HG03108 (cell line): Measurements from ENCODE around the gene CRTC2.
A peak's percentile ranks its signal among the peaks of the same experiment; 100 is the strongest.

Experiments used
- ATAC-seq: cut with Tn5 transposase; IDR thresholded peaks from one replicate; pipeline ENCODE4 v1.9.1; 2021; ENCODE audit warnings: moderate library complexity; ENCODE audit not compliant: unreplicated experiment

CRTC2 gene

GRCh38 chr1:153973525-153973924, 15.1 kb upstream of the CRTC2 start:
- ATAC-seq = no peak

DNA sequence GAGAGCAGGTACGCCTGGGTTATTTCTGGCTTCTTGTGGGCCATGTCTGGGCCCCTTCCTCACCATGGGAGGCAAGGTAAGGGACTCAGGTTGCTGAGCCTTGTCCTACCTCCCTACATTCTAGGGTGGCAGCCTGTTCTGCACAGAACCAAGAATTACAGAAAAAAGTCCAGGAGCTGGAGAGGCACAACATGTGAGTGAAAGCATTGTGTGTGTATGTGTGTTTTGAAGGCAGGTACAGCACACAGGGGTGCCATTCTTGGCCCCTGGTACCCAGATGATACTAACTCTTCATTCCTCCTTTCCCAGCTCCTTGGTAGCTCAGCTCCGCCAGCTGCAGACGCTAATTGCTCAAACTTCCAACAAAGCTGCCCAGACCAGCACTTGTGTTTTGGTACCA, 14.7 kb upstream of the CRTC2 start:
- ATAC-seq = no peak

DNA sequence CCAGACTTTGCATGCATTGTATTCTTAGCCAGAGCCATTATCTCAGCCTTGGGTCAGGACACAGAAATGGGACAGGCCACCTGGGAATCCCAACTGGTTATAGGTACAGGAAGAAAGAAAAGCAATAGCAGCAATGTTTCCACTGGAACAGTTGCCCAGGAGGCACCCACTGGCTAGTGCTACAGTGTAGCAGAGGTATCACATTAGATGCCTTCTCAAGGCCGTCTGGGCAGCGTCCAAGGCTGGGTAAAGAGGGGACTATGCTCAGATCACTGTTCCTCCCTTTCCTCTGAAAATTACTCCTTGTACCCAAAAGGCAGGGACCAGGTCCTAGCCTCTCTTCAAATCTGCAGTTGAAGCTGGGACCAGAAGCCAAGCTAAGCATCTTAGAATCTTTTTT, 11.9 kb upstream of the CRTC2 start:
- no peak for ATAC-seq

DNA sequence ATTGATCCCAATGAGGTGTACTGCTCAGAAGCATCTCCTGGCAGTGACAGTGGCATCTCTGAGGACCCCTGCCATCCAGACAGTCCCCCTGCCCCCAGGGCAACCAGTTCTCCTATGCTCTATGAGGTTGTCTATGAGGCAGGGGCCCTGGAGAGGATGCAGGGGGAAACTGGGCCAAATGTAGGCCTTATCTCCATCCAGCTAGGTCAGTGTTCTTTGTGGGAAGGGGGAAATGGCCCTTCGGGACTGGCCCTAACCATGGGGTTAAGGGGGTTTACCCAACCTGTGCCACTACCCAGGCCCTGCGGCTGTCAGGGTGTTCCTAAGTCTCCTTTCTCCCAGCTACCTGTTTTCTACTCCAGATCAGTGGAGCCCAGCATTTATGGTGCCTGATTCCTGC, 10.6 kb upstream of the CRTC2 start:
- no peak for ATAC-seq

DNA sequence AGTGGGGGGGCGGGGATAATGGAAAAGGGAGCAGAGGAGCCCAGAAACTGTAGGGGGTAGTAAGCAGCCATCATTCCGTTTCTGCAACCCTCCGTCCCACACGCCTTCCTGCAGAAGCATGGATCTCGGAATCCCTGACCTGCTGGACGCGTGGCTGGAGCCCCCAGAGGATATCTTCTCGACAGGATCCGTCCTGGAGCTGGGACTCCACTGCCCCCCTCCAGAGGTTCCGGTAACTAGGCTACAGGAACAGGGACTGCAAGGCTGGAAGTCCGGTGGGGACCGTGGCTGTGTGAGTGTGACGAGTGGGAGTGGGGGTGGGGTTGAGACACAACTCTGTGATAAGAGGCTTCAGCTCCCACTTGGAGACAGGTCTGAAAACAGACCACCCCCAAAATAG, 10.0 kb upstream of the CRTC2 start:
- no peak for ATAC-seq

DNA sequence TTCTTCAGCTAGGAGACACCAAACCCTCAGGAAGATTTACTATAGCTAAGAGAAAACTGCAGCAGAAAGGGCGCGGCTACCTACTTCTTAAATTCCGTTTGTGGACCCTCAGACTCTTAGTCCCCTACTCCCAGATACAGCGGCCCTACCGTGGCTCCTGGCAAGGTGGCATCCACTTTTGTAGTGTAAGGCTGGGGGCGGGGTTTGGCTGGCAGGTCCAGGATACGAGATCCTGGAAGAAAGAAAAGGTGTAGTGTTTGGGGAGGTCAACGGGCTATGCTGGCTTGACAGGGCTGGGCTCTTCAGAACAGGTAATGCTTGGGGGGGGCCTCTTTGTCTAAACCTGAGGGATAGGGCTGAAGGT, 9.6 kb upstream of the CRTC2 start:
- ATAC-seq = no peak

GRCh38 chr1:153967107-153967999, 8.9 kb upstream of the CRTC2 start, which contains the start of gene CREB3L4:
TSS of gene CREB3L4 (plus strand) at chr1:153967902. CDS start at chr1:153968526, 624 bp downstream.
- ATAC-seq = peak; percentile 64

- no peak for ATAC-seq
Measured at GRCh38 chr1:153963850-153964331, 5.5 kb upstream of the CRTC2 start.

DNA sequence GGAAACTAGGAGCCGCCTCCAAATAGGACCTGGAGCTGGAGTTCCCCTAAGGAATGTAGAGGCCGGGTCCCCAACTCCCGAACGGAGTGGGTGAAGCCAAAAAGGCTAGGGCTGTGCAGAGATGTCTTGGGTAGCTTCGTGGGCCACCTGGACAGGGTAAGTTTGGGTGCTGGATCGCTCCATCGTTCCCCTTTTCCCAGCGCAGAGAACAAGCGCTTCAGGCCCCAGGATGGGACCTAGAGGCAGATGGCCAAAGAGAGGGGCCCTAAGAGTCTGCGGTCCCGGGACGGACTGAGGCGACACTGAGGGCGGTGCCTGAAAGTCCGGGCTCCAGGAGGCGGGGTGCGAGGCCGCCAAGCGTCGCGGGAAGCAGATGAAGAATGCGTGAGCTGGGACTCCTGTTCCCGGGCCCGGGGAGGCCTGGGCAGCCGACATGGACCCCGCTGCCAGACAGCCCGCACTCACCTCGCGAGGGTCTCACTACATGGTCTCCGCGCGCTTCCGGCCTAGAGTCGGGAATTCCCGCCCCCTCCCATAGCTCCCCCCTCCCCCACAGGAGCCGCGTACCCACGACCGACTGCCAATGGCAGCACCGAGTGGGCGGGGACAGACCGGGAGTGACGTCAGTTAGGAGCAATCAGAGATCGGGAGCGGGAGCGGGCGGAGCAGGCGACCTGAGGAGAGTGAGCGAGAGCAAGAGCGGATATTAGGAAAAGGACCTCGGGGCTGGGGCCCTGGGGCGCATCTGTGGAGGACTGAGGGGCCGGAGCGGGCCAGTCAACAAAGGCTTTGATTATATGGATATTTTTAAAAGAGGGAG, 4.8 kb upstream of the CRTC2 start, which contains the start of gene SLC39A1:
Gene SLC39A1, minus strand, starts transcription at position 508 of the 820 bp plus-strand sequence. CDS start 822 bp downstream, outside the sequence.
- peak; percentile 37 for ATAC-seq

DNA sequence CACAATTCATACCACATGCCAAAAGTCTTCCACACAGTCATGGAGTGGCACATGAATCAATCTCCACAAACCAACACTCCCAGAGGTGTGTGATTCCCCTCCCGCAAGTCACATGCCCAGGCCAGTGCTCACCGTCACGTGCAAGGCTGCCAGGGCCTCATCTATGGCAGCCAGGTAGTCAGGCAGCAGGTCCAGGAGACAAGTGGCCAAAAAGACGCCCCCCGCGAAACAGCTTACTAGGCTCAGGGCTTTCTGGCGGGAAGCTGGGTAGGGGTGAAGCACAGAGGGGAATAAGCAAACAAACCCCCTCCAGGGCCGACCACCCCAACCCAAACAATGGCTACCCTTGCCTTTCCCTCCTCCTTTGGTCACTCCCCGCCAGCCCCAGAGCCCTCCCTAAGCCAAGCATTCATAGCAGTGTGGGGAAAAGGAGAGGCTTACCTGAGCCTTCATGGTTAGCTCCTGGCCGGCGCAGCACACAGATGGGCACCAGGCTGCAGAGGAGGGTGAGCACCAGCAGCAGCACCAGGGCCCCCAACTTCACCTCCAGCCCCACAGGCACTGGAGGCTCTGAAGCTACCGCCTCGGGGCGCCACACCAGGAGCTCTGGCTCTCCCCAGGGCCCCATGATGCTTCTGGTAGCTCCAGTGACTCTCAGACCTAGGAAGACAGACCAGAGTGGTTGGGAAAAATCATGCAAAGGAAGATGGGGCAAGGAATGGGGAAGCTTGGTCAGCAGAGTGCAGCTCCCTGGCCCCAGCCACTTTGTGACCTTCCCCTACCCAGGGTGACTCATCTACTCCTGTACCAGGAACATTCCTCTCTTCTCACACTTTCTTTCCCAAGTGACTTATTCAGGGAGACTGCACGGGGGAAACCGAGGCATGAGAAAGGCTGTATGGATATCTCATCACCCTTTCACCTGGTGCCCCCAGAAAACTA, 3.9 kb upstream of the CRTC2 start:
- no peak for ATAC-seq

- ATAC-seq = no peak
Measured at GRCh38 chr1:153961421-153961820, 3.0 kb upstream of the CRTC2 start.

- no peak for ATAC-seq
Measured at GRCh38 chr1:153960206-153960605, 1.8 kb upstream of the CRTC2 start.

DNA sequence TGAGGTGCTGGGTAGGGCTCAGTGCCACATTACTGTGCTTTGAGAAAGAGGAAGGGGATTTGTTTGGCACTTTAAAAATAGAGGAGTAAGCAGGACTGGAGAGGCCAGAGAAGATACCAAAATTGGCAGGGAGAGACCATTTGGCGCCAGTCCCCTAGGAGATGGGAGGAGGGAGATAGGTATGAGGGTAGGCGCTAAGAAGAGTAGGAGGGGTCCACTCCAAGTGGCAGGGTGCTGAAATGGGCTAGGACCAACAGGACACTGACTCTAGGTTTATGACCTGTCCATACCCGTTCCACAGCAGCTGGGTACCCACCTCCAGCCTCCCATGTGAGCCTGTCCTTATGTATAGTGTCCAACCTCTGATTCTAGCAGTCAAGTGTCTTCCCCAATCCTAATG, 1.0 kb upstream of the CRTC2 start:
- ATAC-seq = no peak

GRCh38 chr1:153958961-153959260, 499 bp upstream of the CRTC2 start:
- no peak for ATAC-seq

GRCh38 chr1:153957744-153958110, 685 bp downstream of the CRTC2 start:
- ATAC-seq = peak; percentile 16

DNA sequence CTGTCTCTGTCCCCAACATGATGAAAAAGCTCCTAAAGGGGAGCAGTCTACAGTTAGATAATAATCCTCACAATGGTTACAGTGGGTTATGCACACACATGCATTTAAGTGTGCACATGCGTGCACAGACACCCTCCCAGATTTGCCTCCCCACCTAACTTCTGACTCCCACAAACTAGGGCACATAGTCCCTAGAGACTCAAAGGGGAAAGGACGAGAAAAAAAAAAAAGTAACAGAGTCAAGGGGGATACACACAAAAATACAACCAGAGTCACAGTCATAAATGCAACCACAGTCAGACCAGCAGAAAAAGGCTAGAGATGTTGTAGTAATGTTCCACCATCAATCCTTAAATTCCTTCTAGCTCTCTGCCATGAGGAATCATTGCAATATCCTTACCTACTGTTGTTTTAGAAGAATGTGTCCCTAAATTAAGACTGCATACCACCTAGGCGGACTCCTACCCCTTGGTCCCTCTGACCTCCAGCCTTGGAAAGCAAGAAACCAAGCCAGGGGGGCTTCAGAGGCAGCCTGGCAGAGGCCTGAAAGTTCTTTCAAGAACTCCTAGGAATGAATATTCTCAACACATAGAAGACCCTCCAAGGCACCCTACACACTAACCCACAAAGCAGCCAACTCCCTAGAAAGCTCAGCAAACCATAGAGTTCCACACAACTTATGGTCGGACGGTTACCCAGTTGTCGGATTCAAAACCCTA, 1.3 kb downstream of the CRTC2 start:
- ATAC-seq = no peak

- no peak for ATAC-seq
Measured at GRCh38 chr1:153954826-153955225, 3.6 kb downstream of the CRTC2 start.

GRCh38 chr1:153953859-153954365, 4.5 kb downstream of the CRTC2 start:
- no peak for ATAC-seq

- ATAC-seq = no peak
Measured at GRCh38 chr1:153951801-153952200, 6.6 kb downstream of the CRTC2 start.

DNA sequence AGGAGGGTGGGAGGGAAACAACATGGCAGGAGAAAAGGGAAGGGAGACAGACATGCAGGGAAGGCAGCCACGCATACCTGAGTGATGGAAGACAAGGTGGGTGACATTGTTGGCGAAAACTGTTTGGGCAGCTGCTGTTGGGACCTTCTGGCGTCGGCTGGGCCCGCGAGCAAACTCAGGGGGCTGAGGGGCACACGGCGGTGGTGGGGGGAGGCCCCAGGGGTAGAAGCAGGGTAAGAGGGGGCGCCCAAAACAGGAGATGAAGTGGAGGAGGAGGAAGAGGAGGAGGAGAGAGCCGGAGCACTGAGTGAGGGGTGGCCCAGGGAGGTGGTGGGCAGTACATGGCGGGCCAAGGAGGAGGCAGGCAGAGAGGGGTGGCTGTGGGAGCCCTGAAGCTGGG, 7.2 kb downstream of the CRTC2 start:
- ATAC-seq = no peak
